ENCODE data around the gene IGSF22. TPM values are rescaled to one million over a fixed set of nuclear protein-coding genes. Genes with fewer than 3 reads are reported as not detected.

Gene IGSF22
- total RNA-seq, 1 donor from 2014 or later, result 1.1 TPM

GRCh38 chr11:18727479-18728236, 1.7 kb upstream of the IGSF22 start:
- TF ChIP-seq CTCF (IDR thresholded peaks at IDR 0.05; ENCODE audit: partially characterized antibody, unreplicated experiment), result peak; percentile 85
- Mint-ChIP-seq H3K9me3 (ENCODE audit: unreplicated experiment) (peaks cover 9% of the 10 kb centered on the region), H3K36me3 (ENCODE audit: unreplicated experiment) (peaks cover 5% of the 10 kb centered on the region), H3K4me3 (ENCODE audit: unreplicated experiment) (no peak overlapping the region), H3K27ac (ENCODE audit: unreplicated experiment) (no peak overlapping the region), H3K27me3 (ENCODE audit: unreplicated experiment) (peaks cover 3% of the 10 kb centered on the region), H3K4me1 (ENCODE audit: low read depth, unreplicated experiment) (peaks cover 9% of the 10 kb centered on the region)
- DNase-seq, result peak; percentile 70

GRCh38 chr11:18723991-18724390, 2.0 kb downstream of the IGSF22 start:
- H3K27me3 Mint-ChIP-seq (ENCODE audit: unreplicated experiment), result peaks cover 5% of the 10 kb centered on the region
- H3K4me3 Mint-ChIP-seq (ENCODE audit: unreplicated experiment), result peak overlapping the region; percentile 19
- peaks cover 13% of the 10 kb centered on the region for H3K4me1 Mint-ChIP-seq (ENCODE audit: low read depth, unreplicated experiment)
- peak overlapping the region; percentile 53 for H3K27ac Mint-ChIP-seq (ENCODE audit: unreplicated experiment)
- H3K9me3 Mint-ChIP-seq (ENCODE audit: unreplicated experiment), result peaks cover 5% of the 10 kb centered on the region
- no peak for TF ChIP-seq CTCF (IDR thresholded peaks at IDR 0.05; ENCODE audit: partially characterized antibody, unreplicated experiment)
- DNase-seq, result no peak
- no peaks in the 10 kb centered on the region for H3K36me3 Mint-ChIP-seq (ENCODE audit: unreplicated experiment)

- Mint-ChIP-seq H3K4me1 (ENCODE audit: low read depth, unreplicated experiment) (peaks cover 7% of the 10 kb centered on the region), H3K36me3 (ENCODE audit: unreplicated experiment) (no peaks in the 10 kb centered on the region), H3K9me3 (ENCODE audit: unreplicated experiment) (peaks cover 5% of the 10 kb centered on the region), H3K27me3 (ENCODE audit: unreplicated experiment) (peaks cover 8% of the 10 kb centered on the region), H3K4me3 (ENCODE audit: unreplicated experiment) (peak overlapping the region; percentile 94), H3K27ac (ENCODE audit: unreplicated experiment) (no peak overlapping the region)
- DNase-seq, result no peak
- TF ChIP-seq CTCF (IDR thresholded peaks at IDR 0.05; ENCODE audit: partially characterized antibody, unreplicated experiment), result peak; percentile 28
Measured at GRCh38 chr11:18722293-18722637, 3.7 kb downstream of the IGSF22 start.

GRCh38 chr11:18721561-18722292, 4.3 kb downstream of the IGSF22 start:
- Mint-ChIP-seq H3K4me1 (ENCODE audit: low read depth, unreplicated experiment) (peaks cover 7% of the 10 kb centered on the region), H3K9me3 (ENCODE audit: unreplicated experiment) (peaks cover 4% of the 10 kb centered on the region), H3K27me3 (ENCODE audit: unreplicated experiment) (peaks cover 8% of the 10 kb centered on the region), H3K27ac (ENCODE audit: unreplicated experiment) (peak overlapping the region; percentile 89), H3K4me3 (ENCODE audit: unreplicated experiment) (peak overlapping the region; percentile 94), H3K36me3 (ENCODE audit: unreplicated experiment) (no peaks in the 10 kb centered on the region)
- DNase-seq, result peak; percentile 62
- peak; percentile 92 for TF ChIP-seq CTCF (IDR thresholded peaks at IDR 0.05; ENCODE audit: partially characterized antibody, unreplicated experiment)

Measured in glutamatergic neuron (in vitro differentiated cells).